HCT116 (cell line): ENCODE results near the gene DNAAF5. TPM values are rescaled to one million over a fixed set of nuclear protein-coding genes. Genes with fewer than 3 reads are reported as not detected.
"Not testable (repeated sequence)": the region's sequence is repeated elsewhere in the genome, so short reads cannot be mapped to it uniquely, and the experiment has no call there.

Source experiments
- ATAC-seq: fragments of 200-7000 bp; cut with Tn5 transposase; 2 replicates; pipeline ENCODE4 v1.9.1; 2020; ENCODE audit warnings: mild to moderate bottlenecking, moderate library complexity
- BruUV-seq: library from RNA; stranded (reverse); fragments of 400-500 nt; replicated peaks from 2 replicates; lab custom pipeline; 2021; lab: Mats Ljungman, UMichigan
- CTCF ChIA-PET: fragments of 300-600 bp; sonication (Branson Sonifier 250); formaldehyde crosslinking; loops from one replicate; lab custom pipeline; 2021; ENCODE audit warnings: antibody characterized with exemption; lab: Charles Lee
- POLR2A ChIA-PET: fragments of 300-600, 350-600 bp; sonication (Branson Sonifier 250); formaldehyde crosslinking; loops from one replicate; lab custom pipeline; 2021; ENCODE audit warnings: antibody characterized with exemption; lab: Charles Lee
- RAD21 ChIA-PET, 2 experiments: fragments of 300-600 bp; sonication (Branson Sonifier 250); formaldehyde crosslinking; loops; one replicate each; lab custom pipeline; 2023; ENCODE audit warnings: low total read pairs in 2 of 2; ENCODE audit not compliant: uncharacterized antibody in 2 of 2, unreplicated experiment in 2 of 2, low non-redundant PET in 1 of 2; lab: Charles Lee
- DNase-seq: peaks from one replicate; pipeline ENCODE4 v3.0.0-alpha.2; 2010; ENCODE audit warnings: low read depth, low spot score
- H2AFZ ChIP-seq: fragments of 200-600 bp; shearing (Covaris generic), sonication (generic); 2 replicates; pipeline ENCODE4 v1.6.1; 2017; ENCODE audit warnings: low read depth, mixed run types, mixed read lengths, antibody characterized with exemption, low read length; ENCODE audit not compliant: poor library complexity, severe bottlenecking
- H3K27ac ChIP-seq: 2 replicates; pipeline ENCODE4 v1.5.1; 2012; ENCODE audit warnings: low read depth, low read length
- H3K27me3 ChIP-seq: fragments of 200-600 bp; sonication (generic); 2 replicates; pipeline ENCODE4 v1.6.1; 2016; ENCODE audit warnings: mixed run types, low read length, mixed read lengths; ENCODE audit not compliant: insufficient read depth
- H3K36me3 ChIP-seq, 2 experiments: fragments of 200-500 bp in 1 of 2; fragments of 200-600 bp in 1 of 2; sonication (Bioruptor generic) in 1 of 2; sonication (generic) in 1 of 2; 2 replicates each; pipeline versions ENCODE4 v1.5.1 to v1.6.1; 2014 to 2016; ENCODE audit warnings: low read length in 2 of 2, inconsistent platforms in 1 of 2, mixed read lengths in 1 of 2, mixed run types in 1 of 2; ENCODE audit not compliant: insufficient read depth in 2 of 2, control insufficient read depth in 1 of 2
- H3K4me1 ChIP-seq, 2 experiments: fragments of 200-600 bp in 1 of 2; sonication (generic) in 1 of 2; 2 replicates each; pipeline versions ENCODE4 v1.5.1 to v1.6.1; 2012 to 2017; ENCODE audit warnings: low read length in 2 of 2, inconsistent platforms in 1 of 2, mild to moderate bottlenecking in 1 of 2, mixed read lengths in 1 of 2, mixed run types in 1 of 2, moderate library complexity in 1 of 2; ENCODE audit not compliant: insufficient read depth in 2 of 2, control insufficient read depth in 1 of 2
- H3K4me2 ChIP-seq: fragments of 200-600 bp; sonication (generic); 2 replicates; pipeline ENCODE4 v1.6.1; 2017; ENCODE audit warnings: mixed run types, low read length, mixed read lengths
- H3K4me3 ChIP-seq, 2 experiments: fragments of 200-600 bp in 1 of 2; sonication (generic) in 1 of 2; replicated peaks in 1 of 2; 2 replicates each; pipeline ENCODE4 v1.5.1; 2011 to 2016; ENCODE audit warnings: low read length in 2 of 2, control low read depth in 1 of 2, low read depth in 1 of 2, mild to moderate bottlenecking in 1 of 2, mixed read lengths in 1 of 2, mixed run types in 1 of 2
- H3K79me2 ChIP-seq: fragments of 200-600 bp; sonication (generic); 2 replicates; pipeline ENCODE4 v1.6.1; 2017; ENCODE audit warnings: mild to moderate bottlenecking, mixed run types, low read length, moderate library complexity, mixed read lengths; ENCODE audit not compliant: insufficient read depth
- H3K9ac ChIP-seq: fragments of 200-600 bp; sonication (generic); 2 replicates; pipeline ENCODE4 v1.6.1; 2016; ENCODE audit warnings: low read length, mixed read lengths
- H3K9me2 ChIP-seq: fragments of 200-600 bp; sonication (generic), shearing (Covaris generic); 2 replicates; pipeline ENCODE4 v1.6.1; 2017; ENCODE audit warnings: mixed run types, mild to moderate bottlenecking, moderate library complexity; ENCODE audit not compliant: insufficient read depth
- H3K9me3 ChIP-seq, 2 experiments: fragments of 200-500 bp in 1 of 2; fragments of 200-600 bp in 1 of 2; sonication (Bioruptor generic) in 1 of 2; sonication (generic) in 1 of 2; 2 replicates each; pipeline ENCODE4 v1.6.1; 2014 to 2017; ENCODE audit warnings: low read length in 2 of 2, mixed read lengths in 2 of 2, inconsistent platforms in 1 of 2, low read depth in 1 of 2, mild to moderate bottlenecking in 1 of 2, mixed run types in 1 of 2, moderate library complexity in 1 of 2; ENCODE audit not compliant: control insufficient read depth in 1 of 2, insufficient read depth in 1 of 2
- H4K20me1 ChIP-seq: fragments of 200-600 bp; sonication (generic), shearing (Covaris generic); 2 replicates; pipeline ENCODE4 v1.6.1; 2017; ENCODE audit warnings: mixed run types, mild to moderate bottlenecking, moderate library complexity; ENCODE audit not compliant: insufficient read depth
- CEBPB ChIP-seq: IDR thresholded peaks from 2 replicates; pipeline ENCODE4 v1.6.1; 2012; ENCODE audit warnings: low read depth
- EZH2phosphoT487 ChIP-seq: fragments of 200-600 bp; IDR thresholded peaks from 2 replicates; pipeline ENCODE4 v1.6.1; 2018; ENCODE audit warnings: antibody characterized with exemption, borderline replicate concordance
- REST ChIP-seq: IDR thresholded peaks from 2 replicates; pipeline ENCODE4 v1.6.1; 2012; ENCODE audit warnings: low read depth
- intact Hi-C: fragments of 100-400 bp; cut with micrococcal nuclease; formaldehyde crosslinking; loops from 2 replicates; pipeline ENCODE4 v1.10.0; 2022
- total RNA-seq: library from RNA; stranded (reverse); gene quantifications from one replicate; pipeline ENCODE4 v1.2.1, GENCODE V29; 2021; ENCODE audit not compliant: unreplicated experiment

The DNAAF5 gene
- total RNA-seq, 1 experiment from 2014 or later: 69.4 TPM

- TF ChIP-seq REST: no peak
- TF ChIP-seq EZH2phosphoT487: no peak
Observed at GRCh38 chr7:800692-801091, 74.2 kb downstream of the DNAAF5 start (continued).

DNA sequence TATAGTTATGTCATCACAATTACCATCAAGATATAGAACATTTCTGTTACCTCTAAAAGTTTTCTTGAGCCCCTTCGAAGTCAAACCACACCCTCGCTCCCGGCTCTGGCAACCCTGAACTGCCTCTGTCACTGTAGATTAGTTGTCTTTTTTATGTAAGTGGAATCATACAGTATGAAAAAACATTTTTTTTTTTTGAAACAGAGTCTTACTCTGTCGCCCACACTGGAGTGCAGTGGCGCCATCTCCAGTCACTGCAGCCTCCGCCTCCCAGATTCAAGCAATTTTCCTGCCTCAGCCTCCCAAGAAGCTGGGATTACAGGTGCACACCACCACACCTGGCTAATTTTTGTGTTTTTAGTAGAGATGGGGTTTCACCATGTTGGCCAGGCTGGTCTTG is 74.9 kb downstream of the DNAAF5 start:
- H4K20me1 ChIP-seq, H2AFZ ChIP-seq, H3K9me2 ChIP-seq, POLR2A ChIA-PET, CTCF ChIA-PET, H3K9me3 ChIP-seq, H3K4me1 ChIP-seq, RAD21 ChIA-PET, H3K27me3 ChIP-seq, H3K9ac ChIP-seq, H3K36me3 ChIP-seq, ATAC-seq, H3K27ac ChIP-seq, intact Hi-C loops, DNase-seq, H3K4me3 ChIP-seq, BruUV-seq, H3K79me2 ChIP-seq, H3K4me2 ChIP-seq: not testable (repeated sequence)

- ChIA-PET RAD21 (no interaction called here), POLR2A (no interaction called here), CTCF (no interaction called here)
- Histone ChIP-seq H3K4me2 (no peak overlapping the region), H3K79me2 (no peaks in the 10 kb centered on the region), H3K4me1 (peaks cover 0 to 2% of the 10 kb centered on the region in 2 experiments; a peak in 1 of 4 replicates), H3K27ac (no peak overlapping the region), H3K9me2 (no peaks in the 10 kb centered on the region), H2AFZ (no peak overlapping the region), H3K9ac (no peak overlapping the region), H4K20me1 (no peaks in the 10 kb centered on the region), H3K9me3 (no peaks in the 10 kb centered on the region), H3K27me3 (no peaks in the 10 kb centered on the region), H3K4me3 (no peak overlapping the region), H3K36me3 (no peaks in the 10 kb centered on the region)
- DNase-seq (no peak), ATAC-seq (no peak)
- intact Hi-C loops: no loop called here
- TF ChIP-seq CEBPB: no peak
- no TSS peak for BruUV-seq
Observed at GRCh38 chr7:801940-802381, 75.5 kb downstream of the DNAAF5 start.
